Heart right ventricle (tissue), 16 donors: ENCODE data around the gene MVB12B. TPM values are rescaled to one million over a fixed set of nuclear protein-coding genes. Genes with fewer than 3 reads are reported as not detected.

ENCODE experiments used
- ATAC-seq, 8 donors: fragments of 200-7000 bp; cut with Tn5 transposase; one replicate each; pipeline ENCODE4 v1.9.1; 2020; ENCODE audit warnings: mild to moderate bottlenecking in 8 of 8, moderate library complexity in 8 of 8, moderate number of reproducible peaks in 1 of 8
- DNase-seq, 2 donors: peaks; one replicate each; pipeline ENCODE4 v3.0.0-alpha.2; 2020
- H3K27ac ChIP-seq, 10 donors: fragments of 200-600 bp; sonication (generic) in 2 of 10; one replicate each; pipeline versions ENCODE4 v1.5.0 to v1.8.0; 2020 to 2022; ENCODE audit warnings: mild to moderate bottlenecking in 3 of 10
- H3K27me3 ChIP-seq, 7 donors: fragments of 200-600 bp; one replicate each; pipeline ENCODE4 v1.8.0; 2021 to 2022; ENCODE audit warnings: mild to moderate bottlenecking in 2 of 7
- H3K36me3 ChIP-seq, 9 donors: fragments of 200-600 bp; sonication (generic) in 1 of 9; one replicate each; pipeline versions ENCODE4 v1.5.0 to v1.8.0; 2020 to 2022; ENCODE audit warnings: mild to moderate bottlenecking in 2 of 9
- H3K4me1 ChIP-seq, 9 donors: fragments of 200-600 bp; sonication (generic) in 1 of 9; one replicate each; pipeline versions ENCODE4 v1.5.0 to v1.8.0; 2020 to 2022; ENCODE audit warnings: mild to moderate bottlenecking in 4 of 9
- H3K4me3 ChIP-seq, 10 donors: fragments of 200-600 bp; sonication (generic) in 2 of 10; one replicate each; pipeline versions ENCODE4 v1.5.0 to v1.8.0; 2020 to 2022; ENCODE audit warnings: mild to moderate bottlenecking in 7 of 10, moderate library complexity in 2 of 10
- H3K9me3 ChIP-seq, 11 donors: fragments of 200-600 bp in 10 of 11; sonication (generic) in 2 of 11; one replicate each; pipeline versions ENCODE4 v1.5.0 to v1.8.0; 2013 to 2022; ENCODE audit warnings: mild to moderate bottlenecking in 2 of 11, control low read depth in 1 of 11, moderate library complexity in 1 of 11
- CTCF ChIP-seq, 9 donors: fragments of 200-600 bp; sonication (generic) in 2 of 9; IDR thresholded peaks; one replicate each; pipeline versions ENCODE4 v1.5.0 to v1.8.0; 2021 to 2022; ENCODE audit warnings: antibody characterized with exemption in 9 of 9, mild to moderate bottlenecking in 5 of 9, moderate library complexity in 1 of 9
- WGBS, 2 donors: extraction: QIAGEN DNeasy Blood & Tissue Kit; methylation state at CpG; one replicate each; pipeline ENCODE4 v1.1.7; 2013; ENCODE audit warnings: inconsistent platforms in 1 of 2; 5-methylcytosine and 5-hydroxymethylcytosine counted together
- intact Hi-C, 10 donors: fragments of 100-400 bp; cut with DNase I; formaldehyde crosslinking; loops; one replicate each; pipeline versions ENCODE4 v1.11.1 to v1.14.2; 2022
- polyA plus RNA-seq, 2 donors: library from polyadenylated mRNA; stranded (reverse); fragments of 200-250 nt; gene quantifications; one replicate each; pipeline ENCODE4 v1.2.3, GENCODE V29; 2013
- total RNA-seq, 10 donors: library from RNA; stranded (reverse); fragmentation: NEBNext Ultra II Directional in 3 of 10; extraction: Animal tissue kit (Norgen Biotek cat#: 25700) in 3 of 10; gene quantifications; one replicate each; pipeline versions ENCODE4 v1.2.1 to v1.2.4, GENCODE V29; 2021 to 2023
- donor health status: Arrhythmogenic right ventricular cardiomyopathy.
- donor health status: ischemic (EF 13 %, LVEDD 7.1; RV severe dilation, severe dysfunction).
- donor health status: healthy with polysubstance abuse.
- donor health status: DM: no; HTN: yes; CAD: no.
- donor health status: DM: no; HTN: no; CAD: no.
- donor health status: ischemic (EF 25% LVEDD 6.9; RV normal size, moderate dysfunction).
- donor health status: ischemic (EF 25% LVEDD 5.7; RV mildly dilated, moderate dysfunction).
- donor health status: healthy.
- donor health status: DM: yes; HTN: yes; CAD: no.
- donor health status: Ischemic cardiomyopathy.
- donor health status: ischemic (EF 35%, LVEDD 5.7; RV mildly dilated, moderate dysfunction).
- donor health status: nonischemic (EF 11% LVEDD 7.7; RV severe dilation, severe dysfunction).
- donor health status: DM: yes; HTN: yes; CAD: no.
- donor health status: PGD.
- donor health status: ischemic (EF 29% LVEDD 5.4; RV normal size, mild dysfunction).
- donor health status: nonischemic (EF 23%, LVEDD 6.1; RV moderate dilation, normal function).

Gene MVB12B
- total and polyA plus RNA-seq, 12 donors = 2.8 to 16.5 (median 10.6) TPM

GRCh38 chr9:126518763-126519162 is 192.1 kb downstream of the MVB12B start:
- no peak overlapping the region for H3K4me3 ChIP-seq
- no peak overlapping the region for H3K27ac ChIP-seq
- TF ChIP-seq CTCF (IDR thresholded peaks at IDR 0.05) = no peak
- peaks cover 7 to 47% (median 30%) of the 10 kb centered on the region in 9 donors for H3K4me1 ChIP-seq
- H3K9me3 ChIP-seq = no peaks in the 10 kb centered on the region
- DNase-seq (no peak), ATAC-seq (no peak)
- 82 to 86% methylated on average over 7 of the region's 7 CpGs for WGBS, 2 donors
- H3K27me3 ChIP-seq = peaks cover 13 to 98% (median 92%) of the 10 kb centered on the region in 7 donors
- no peaks in the 10 kb centered on the region for H3K36me3 ChIP-seq
- intact Hi-C loops = loop anchor here in 2 of 10 donors (5.0 to 10.0 kb wide), 2 partner anchors 39 to 166 kb away; no protein-coding TSS in a partner anchor

GRCh38 chr9:126519660-126520420 is 193.2 kb downstream of the MVB12B start:
- WGBS, 2 donors = 86 to 87% methylated on average over 22 of the region's 22 CpGs
- no peaks in the 10 kb centered on the region for H3K36me3 ChIP-seq
- H3K9me3 ChIP-seq = no peaks in the 10 kb centered on the region
- ATAC-seq (no peak), DNase-seq (no peak)
- no peak for TF ChIP-seq CTCF (IDR thresholded peaks at IDR 0.05)
- H3K27me3 ChIP-seq = peaks cover 7 to 98% (median 92%) of the 10 kb centered on the region in 7 donors
- peaks cover 2 to 46% (median 23%) of the 10 kb centered on the region in 9 donors for H3K4me1 ChIP-seq
- intact Hi-C loops = loop anchor here in 2 of 10 donors (5.0 to 10.0 kb wide), 2 partner anchors 37 to 165 kb away; no protein-coding TSS in a partner anchor
- H3K27ac ChIP-seq = no peak overlapping the region
- no peak overlapping the region for H3K4me3 ChIP-seq

GRCh38 chr9:126520453-126520852 is 193.8 kb downstream of the MVB12B start:
- Histone ChIP-seq H3K4me1 (peaks cover 2 to 48% (median 20%) of the 10 kb centered on the region in 9 donors), H3K4me3 (no peak overlapping the region), H3K36me3 (no peaks in the 10 kb centered on the region), H3K27me3 (peaks cover under 1 to 98% (median 90%) of the 10 kb centered on the region in 7 donors), H3K27ac (no peak overlapping the region), H3K9me3 (no peaks in the 10 kb centered on the region)
- no peak for TF ChIP-seq CTCF (IDR thresholded peaks at IDR 0.05)
- no peak for DNase-seq
- ATAC-seq = no peak
- intact Hi-C loops = no loop called here
- 78 to 80% methylated on average over 10 of the region's 10 CpGs for WGBS, 2 donors

- 33 to 38% methylated on average over 11 of the region's 11 CpGs for WGBS, 2 donors
These were observed 194.5 kb downstream of the MVB12B start for GRCh38 chr9:126521089-126521488.

More at GRCh38 chr9:126521089-126521488, 194.5 kb downstream of the MVB12B start:
- intact Hi-C loops = no loop called here
- H3K9me3 ChIP-seq = no peaks in the 10 kb centered on the region
- H3K4me3 ChIP-seq = peak overlapping the region in 1 of 10 donors; percentile 3
- ATAC-seq (no peak), DNase-seq (no peak)
- TF ChIP-seq CTCF (IDR thresholded peaks at IDR 0.05) = no peak
- no peak overlapping the region for H3K27ac ChIP-seq
- H3K4me1 ChIP-seq = peaks cover 2 to 52% (median 20%) of the 10 kb centered on the region in 9 donors
- H3K36me3 ChIP-seq = no peaks in the 10 kb centered on the region
- peaks cover 0 to 97% (median 87%) of the 10 kb centered on the region in 7 donors for H3K27me3 ChIP-seq
